Measurements from ENCODE around the gene CTSW.
A peak's percentile ranks its signal among the peaks of the same experiment; 100 is the strongest.

CTSW gene

GRCh38 chr11:65883786-65884715 is 4.4 kb downstream of the CTSW start:
- Histone ChIP-seq H3K27ac (ENCODE audit: low read length) (no peak overlapping the region), H3K4me3 (ENCODE audit: low read length) (no peak overlapping the region), H3K9ac (ENCODE audit: low read depth, low read length) (no peak overlapping the region), H3K36me3 (ENCODE audit: insufficient read depth, low read depth, low read length) (peaks cover 52% of the 10 kb centered on the region), H3K4me1 (ENCODE audit: insufficient read depth, low read length) (no peaks in the 10 kb centered on the region; the same call in 1 of the 2 replicates), H3K27me3 (ENCODE audit: insufficient read depth, low read length) (peaks cover 4% of the 10 kb centered on the region; the same call in 1 of the 2 replicates), H3K9me3 (ENCODE audit: insufficient read depth, low read depth, low read length) (no peaks in the 10 kb centered on the region)

GRCh38 chr11:65884716-65885092 is 5.1 kb downstream of the CTSW start:
- Histone ChIP-seq H3K9me3 (ENCODE audit: insufficient read depth, low read depth, low read length) (no peaks in the 10 kb centered on the region), H3K27me3 (ENCODE audit: insufficient read depth, low read length) (peaks cover 11% of the 10 kb centered on the region), H3K27ac (ENCODE audit: low read length) (no peak overlapping the region), H3K4me3 (ENCODE audit: low read length) (no peak overlapping the region), H3K9ac (ENCODE audit: low read depth, low read length) (no peak overlapping the region), H3K4me1 (ENCODE audit: insufficient read depth, low read length) (peaks cover 3% of the 10 kb centered on the region; the same call in 1 of the 2 replicates), H3K36me3 (ENCODE audit: insufficient read depth, low read depth, low read length) (peaks cover 52% of the 10 kb centered on the region)

- peaks cover 52% of the 10 kb centered on the region for H3K36me3 ChIP-seq (ENCODE audit: insufficient read depth, low read depth, low read length)
- H3K27me3 ChIP-seq (ENCODE audit: insufficient read depth, low read length) = peaks cover 16% of the 10 kb centered on the region
- peaks cover 8% of the 10 kb centered on the region; the same call in 1 of the 2 replicates for H3K4me1 ChIP-seq (ENCODE audit: insufficient read depth, low read length)
- no peak overlapping the region for H3K27ac ChIP-seq (ENCODE audit: low read length)
- no peak overlapping the region for H3K9ac ChIP-seq (ENCODE audit: low read depth, low read length)
- H3K4me3 ChIP-seq (ENCODE audit: low read length) = no peak overlapping the region
- H3K9me3 ChIP-seq (ENCODE audit: insufficient read depth, low read depth, low read length) = no peaks in the 10 kb centered on the region
Measured at GRCh38 chr11:65885231-65885630, 5.6 kb downstream of the CTSW start.

- peaks cover 8% of the 10 kb centered on the region; the same call in 1 of the 2 replicates for H3K4me1 ChIP-seq (ENCODE audit: insufficient read depth, low read length)
- H3K9ac ChIP-seq (ENCODE audit: low read depth, low read length) = no peak overlapping the region
- peaks cover 17% of the 10 kb centered on the region for H3K27me3 ChIP-seq (ENCODE audit: insufficient read depth, low read length)
- H3K4me3 ChIP-seq (ENCODE audit: low read length) = no peak overlapping the region
- H3K9me3 ChIP-seq (ENCODE audit: insufficient read depth, low read depth, low read length) = no peaks in the 10 kb centered on the region
- peaks cover 52% of the 10 kb centered on the region for H3K36me3 ChIP-seq (ENCODE audit: insufficient read depth, low read depth, low read length)
- H3K27ac ChIP-seq (ENCODE audit: low read length) = no peak overlapping the region
Measured at GRCh38 chr11:65885808-65886536, 6.3 kb downstream of the CTSW start.

- H3K9ac ChIP-seq (ENCODE audit: low read depth, low read length) = peak overlapping the region; percentile 80; the same call in 1 of the 2 replicates
- peaks cover 10% of the 10 kb centered on the region; the same call in 1 of the 2 replicates for H3K4me1 ChIP-seq (ENCODE audit: insufficient read depth, low read length)
- peak overlapping the region; percentile 79 for H3K4me3 ChIP-seq (ENCODE audit: low read length)
- H3K36me3 ChIP-seq (ENCODE audit: insufficient read depth, low read depth, low read length) = peaks cover 48% of the 10 kb centered on the region
- no peak overlapping the region for H3K27ac ChIP-seq (ENCODE audit: low read length)
- no peaks in the 10 kb centered on the region for H3K9me3 ChIP-seq (ENCODE audit: insufficient read depth, low read depth, low read length)
- peaks cover 27% of the 10 kb centered on the region for H3K27me3 ChIP-seq (ENCODE audit: insufficient read depth, low read length)
Measured at GRCh38 chr11:65886826-65887722, 7.4 kb downstream of the CTSW start.

GRCh38 chr11:65887723-65888162 is 8.1 kb downstream of the CTSW start:
- Histone ChIP-seq H3K4me3 (ENCODE audit: low read length) (peak overlapping the region; percentile 79), H3K36me3 (ENCODE audit: insufficient read depth, low read depth, low read length) (peaks cover 41% of the 10 kb centered on the region), H3K27me3 (ENCODE audit: insufficient read depth, low read length) (peaks cover 27% of the 10 kb centered on the region), H3K9ac (ENCODE audit: low read depth, low read length) (peak overlapping the region; percentile 80; the same call in 1 of the 2 replicates), H3K4me1 (ENCODE audit: insufficient read depth, low read length) (peaks cover 12% of the 10 kb centered on the region; the same call in 1 of the 2 replicates), H3K9me3 (ENCODE audit: insufficient read depth, low read depth, low read length) (no peaks in the 10 kb centered on the region), H3K27ac (ENCODE audit: low read length) (no peak overlapping the region)

- Histone ChIP-seq H3K9me3 (ENCODE audit: insufficient read depth, low read depth, low read length) (no peaks in the 10 kb centered on the region), H3K4me3 (ENCODE audit: low read length) (peak within 1 kb of the TSS; percentile 79), H3K4me1 (ENCODE audit: insufficient read depth, low read length) (peaks cover 12% of the 10 kb centered on the region; the same call in 1 of the 2 replicates), H3K27me3 (ENCODE audit: insufficient read depth, low read length) (peaks cover 27% of the 10 kb centered on the region), H3K9ac (ENCODE audit: low read depth, low read length) (peak within 1 kb of the TSS; percentile 82; the same call in 1 of the 2 replicates), H3K36me3 (ENCODE audit: insufficient read depth, low read depth, low read length) (peaks cover 36% of the 10 kb centered on the region), H3K27ac (ENCODE audit: low read length) (peak within 1 kb of the TSS; percentile 79)
Measured at GRCh38 chr11:65888163-65888814, 8.7 kb downstream of the CTSW start, which contains the start of gene FIBP. Gene FIBP, minus strand, starts transcription at chr11:65888471. Its CDS starts 53 bp downstream, at chr11:65888418.

- Histone ChIP-seq H3K27me3 (ENCODE audit: insufficient read depth, low read length) (peaks cover 27% of the 10 kb centered on the region), H3K4me1 (ENCODE audit: insufficient read depth, low read length) (peaks cover 12% of the 10 kb centered on the region; the same call in 1 of the 2 replicates), H3K4me3 (ENCODE audit: low read length) (peak within 1 kb of the TSS; percentile 84), H3K27ac (ENCODE audit: low read length) (no peak within 1 kb of the TSS), H3K9me3 (ENCODE audit: insufficient read depth, low read depth, low read length) (no peaks in the 10 kb centered on the region), H3K36me3 (ENCODE audit: insufficient read depth, low read depth, low read length) (peaks cover 15% of the 10 kb centered on the region), H3K9ac (ENCODE audit: low read depth, low read length) (peak within 1 kb of the TSS; percentile 74)
Measured at GRCh38 chr11:65890324-65891218, 10.9 kb downstream of the CTSW start, which contains the start of gene CCDC85B. Gene CCDC85B, plus strand, starts transcription at chr11:65890673. Its CDS starts 111 bp downstream, at chr11:65890784.

GRCh38 chr11:65891219-65892136 is 11.8 kb downstream of the CTSW start:
- H3K27ac ChIP-seq (ENCODE audit: low read length) = no peak overlapping the region
- peaks cover 12% of the 10 kb centered on the region; the same call in 1 of the 2 replicates for H3K4me1 ChIP-seq (ENCODE audit: insufficient read depth, low read length)
- H3K36me3 ChIP-seq (ENCODE audit: insufficient read depth, low read depth, low read length) = peaks cover 6% of the 10 kb centered on the region
- H3K27me3 ChIP-seq (ENCODE audit: insufficient read depth, low read length) = peaks cover 27% of the 10 kb centered on the region
- H3K9me3 ChIP-seq (ENCODE audit: insufficient read depth, low read depth, low read length) = no peaks in the 10 kb centered on the region
- H3K4me3 ChIP-seq (ENCODE audit: low read length) = peak overlapping the region; percentile 84
- peak overlapping the region; percentile 74 for H3K9ac ChIP-seq (ENCODE audit: low read depth, low read length)
